Stimulated activated CD8-positive, alpha-beta memory T cell treated with anti-CD3 and anti-CD28 coated beads, Interleukin-7, amount 100 ng/mL, for 1 hour (primary cell): ENCODE data around the gene ACACA.
"Not testable (repeated sequence)": the region's sequence is repeated elsewhere in the genome, so short reads cannot be mapped to it uniquely, and the experiment has no call there.

ENCODE experiments used
- DNase-seq, 2 donors: peaks; one replicate each; pipeline ENCODE4 v3.0.0-alpha.2; 2020; ENCODE audit warnings: low read depth in 2 of 2

Gene ACACA

GRCh38 chr17:37100231-37100630 lies 306.4 kb downstream of the ACACA start:
- no peak for DNase-seq

GRCh38 chr17:37098910-37099664 lies 307.5 kb downstream of the ACACA start:
- DNase-seq: no peak

- no peak for DNase-seq
These were observed 308.5 kb downstream of the ACACA start for GRCh38 chr17:37098152-37098551.

- DNase-seq: no peak
These were observed 309.5 kb downstream of the ACACA start for GRCh38 chr17:37097154-37097553.

GRCh38 chr17:37096071-37096470 lies 310.6 kb downstream of the ACACA start:
- no peak for DNase-seq

- no peak for DNase-seq
These were observed 312.2 kb downstream of the ACACA start for GRCh38 chr17:37094391-37094790.

GRCh38 chr17:37092701-37093100 lies 313.9 kb downstream of the ACACA start:
- DNase-seq: no peak

GRCh38 chr17:37092071-37092470 lies 314.6 kb downstream of the ACACA start:
- DNase-seq: no peak

- DNase-seq: no peak
These were observed 315.7 kb downstream of the ACACA start for GRCh38 chr17:37090941-37091340.

GRCh38 chr17:37089956-37090355 lies 316.7 kb downstream of the ACACA start:
- peak; percentile 17 to 30 for DNase-seq

- DNase-seq: no peak
These were observed 317.7 kb downstream of the ACACA start for GRCh38 chr17:37088913-37089312.

- DNase-seq: no peak
These were observed 318.2 kb downstream of the ACACA start for GRCh38 chr17:37088459-37088858.

GRCh38 chr17:37087683-37088082 lies 319.0 kb downstream of the ACACA start:
- DNase-seq: no peak

- DNase-seq: no peak
These were observed 319.7 kb downstream of the ACACA start for GRCh38 chr17:37086948-37087347.

GRCh38 chr17:37086334-37086733 lies 320.3 kb downstream of the ACACA start:
- no peak for DNase-seq

GRCh38 chr17:37084372-37084771 lies 322.3 kb downstream of the ACACA start:
- no peak for DNase-seq

GRCh38 chr17:37083456-37083855 lies 323.2 kb downstream of the ACACA start:
- no peak for DNase-seq

- DNase-seq: no peak
These were observed 323.7 kb downstream of the ACACA start for GRCh38 chr17:37082985-37083384.

GRCh38 chr17:37082311-37082860 lies 324.2 kb downstream of the ACACA start:
- DNase-seq: no peak

GRCh38 chr17:37081287-37081686 lies 325.3 kb downstream of the ACACA start:
- no peak for DNase-seq

- no peak for DNase-seq
These were observed 326.9 kb downstream of the ACACA start for GRCh38 chr17:37079735-37080134.

- no peak for DNase-seq
These were observed 327.4 kb downstream of the ACACA start for GRCh38 chr17:37079065-37079708.

- not testable (repeated sequence) for DNase-seq
These were observed 333.2 kb downstream of the ACACA start for GRCh38 chr17:37073464-37073863.
